Nephron progenitor cell (in vitro differentiated cells): Measurements from ENCODE around the gene GATA5.
A peak's percentile ranks its signal among the peaks of the same experiment; 100 is the strongest.

Experiments
- DNase-seq: peaks from one replicate; pipeline ENCODE4 v3.0.0; 2021
- H3K27ac Mint-ChIP-seq: 2 replicates; pipeline ENCODE4 v1.8.0; 2021; ENCODE audit warnings: mild to moderate bottlenecking, moderate library complexity, mixed read lengths
- H3K27me3 Mint-ChIP-seq: 2 replicates; pipeline ENCODE4 v1.8.0; 2021; ENCODE audit warnings: mild to moderate bottlenecking, low read depth, mixed read lengths; ENCODE audit not compliant: poor library complexity
- H3K36me3 Mint-ChIP-seq: 2 replicates; pipeline ENCODE4 v1.8.0; 2021; ENCODE audit warnings: low read depth, mixed read lengths
- H3K4me1 Mint-ChIP-seq: 2 replicates; pipeline ENCODE4 v1.8.0; 2021; ENCODE audit warnings: mixed read lengths
- H3K4me3 Mint-ChIP-seq: 2 replicates; pipeline ENCODE4 v1.8.0; 2021; ENCODE audit warnings: mild to moderate bottlenecking, moderate library complexity, mixed read lengths
- H3K9me3 Mint-ChIP-seq: 2 replicates; pipeline ENCODE4 v1.8.0; 2021; ENCODE audit warnings: mild to moderate bottlenecking, moderate library complexity, mixed read lengths
- TF ChIP-seq, protein P1 (sequence below): fragments of 200-600 bp; sonication (generic); IDR thresholded peaks from 2 replicates; pipeline ENCODE4 v1.5.0; 2021; ENCODE audit warnings: antibody characterized with exemption

Gene GATA5

GRCh38 chr20:62485062-62485700 lies 9.4 kb upstream of the GATA5 start:
- Mint-ChIP-seq H3K9me3 (no peaks in the 10 kb centered on the region), H3K4me1 (peaks cover 61% of the 10 kb centered on the region), H3K27me3 (peaks cover 64% of the 10 kb centered on the region), H3K36me3 (no peaks in the 10 kb centered on the region), H3K27ac (no peak overlapping the region), H3K4me3 (peak overlapping the region; percentile 25)
- peak; percentile 46 for DNase-seq
- TF ChIP-seq, protein P1, sequence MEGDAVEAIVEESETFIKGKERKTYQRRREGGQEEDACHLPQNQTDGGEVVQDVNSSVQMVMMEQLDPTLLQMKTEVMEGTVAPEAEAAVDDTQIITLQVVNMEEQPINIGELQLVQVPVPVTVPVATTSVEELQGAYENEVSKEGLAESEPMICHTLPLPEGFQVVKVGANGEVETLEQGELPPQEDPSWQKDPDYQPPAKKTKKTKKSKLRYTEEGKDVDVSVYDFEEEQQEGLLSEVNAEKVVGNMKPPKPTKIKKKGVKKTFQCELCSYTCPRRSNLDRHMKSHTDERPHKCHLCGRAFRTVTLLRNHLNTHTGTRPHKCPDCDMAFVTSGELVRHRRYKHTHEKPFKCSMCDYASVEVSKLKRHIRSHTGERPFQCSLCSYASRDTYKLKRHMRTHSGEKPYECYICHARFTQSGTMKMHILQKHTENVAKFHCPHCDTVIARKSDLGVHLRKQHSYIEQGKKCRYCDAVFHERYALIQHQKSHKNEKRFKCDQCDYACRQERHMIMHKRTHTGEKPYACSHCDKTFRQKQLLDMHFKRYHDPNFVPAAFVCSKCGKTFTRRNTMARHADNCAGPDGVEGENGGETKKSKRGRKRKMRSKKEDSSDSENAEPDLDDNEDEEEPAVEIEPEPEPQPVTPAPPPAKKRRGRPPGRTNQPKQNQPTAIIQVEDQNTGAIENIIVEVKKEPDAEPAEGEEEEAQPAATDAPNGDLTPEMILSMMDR = no peak

DNA sequence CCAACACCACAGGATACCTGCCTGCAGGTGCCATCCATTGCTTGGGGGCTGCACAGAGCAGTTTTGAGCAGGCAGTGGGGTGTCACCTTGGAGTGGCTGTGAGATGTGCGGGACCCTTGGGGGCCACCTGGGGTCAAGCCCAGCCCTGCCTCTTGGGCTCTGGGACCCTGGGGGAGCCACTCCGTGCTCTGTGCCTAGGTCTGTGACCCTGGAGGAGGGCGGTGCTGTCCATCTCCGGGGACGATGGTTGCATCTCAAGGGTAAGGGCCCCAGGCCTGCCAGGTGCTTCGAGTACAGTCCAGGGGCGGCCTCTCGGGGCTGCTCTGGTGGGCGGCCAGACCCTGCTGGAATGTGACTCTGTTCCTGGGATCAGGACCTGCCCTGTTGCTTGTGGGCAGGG lies 8.7 kb upstream of the GATA5 start:
- H3K4me1 Mint-ChIP-seq = peaks cover 64% of the 10 kb centered on the region
- TF ChIP-seq, protein P1 = no peak
- H3K9me3 Mint-ChIP-seq = no peaks in the 10 kb centered on the region
- H3K27ac Mint-ChIP-seq = no peak overlapping the region
- peaks cover 71% of the 10 kb centered on the region for H3K27me3 Mint-ChIP-seq
- H3K36me3 Mint-ChIP-seq = no peaks in the 10 kb centered on the region
- H3K4me3 Mint-ChIP-seq = no peak overlapping the region
- DNase-seq = no peak

DNA sequence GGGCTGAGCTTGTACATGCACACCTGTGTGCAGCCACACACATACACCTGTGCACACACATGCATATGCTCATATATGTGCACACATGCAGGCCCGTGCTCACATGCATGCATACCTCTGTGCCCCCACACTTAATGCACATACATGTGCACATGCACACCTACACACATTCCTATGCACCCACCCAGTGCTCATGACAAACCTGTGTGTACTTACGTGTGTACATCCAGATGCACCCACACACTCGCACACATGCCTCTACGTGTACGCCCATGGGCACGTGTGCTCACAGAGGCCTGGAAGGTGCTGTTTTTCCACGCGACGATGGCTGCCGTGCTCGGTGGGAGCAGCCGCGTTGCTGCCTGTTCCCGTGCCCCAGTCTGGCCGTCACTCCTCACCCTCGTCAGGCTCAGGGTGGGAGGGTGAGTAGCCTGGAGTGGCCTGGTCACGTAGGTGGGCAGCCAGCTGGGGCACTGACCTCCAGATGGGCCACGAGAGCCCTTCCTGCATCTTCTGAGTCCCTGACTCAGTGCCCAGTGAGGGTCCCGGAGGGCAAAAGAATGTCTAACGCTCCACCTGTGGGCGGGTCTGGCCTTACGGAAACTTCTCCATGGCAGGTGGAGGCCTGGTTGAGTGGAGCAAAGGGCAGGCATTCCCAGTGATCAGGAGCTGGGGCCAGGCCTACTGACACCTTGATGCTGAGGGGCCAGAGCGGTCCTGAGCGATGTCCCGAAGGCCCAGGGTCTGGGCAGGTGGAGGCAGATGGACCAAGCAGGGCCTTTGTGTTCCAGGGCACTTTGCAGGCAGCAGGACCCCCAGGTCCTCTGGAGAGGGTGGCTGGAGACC lies 8.0 kb upstream of the GATA5 start:
- H3K9me3 Mint-ChIP-seq = no peaks in the 10 kb centered on the region
- H3K36me3 Mint-ChIP-seq = no peaks in the 10 kb centered on the region
- no peak overlapping the region for H3K4me3 Mint-ChIP-seq
- no peak overlapping the region for H3K27ac Mint-ChIP-seq
- peaks cover 75% of the 10 kb centered on the region for H3K27me3 Mint-ChIP-seq
- TF ChIP-seq, protein P1 = no peak
- peaks cover 68% of the 10 kb centered on the region for H3K4me1 Mint-ChIP-seq
- DNase-seq = no peak

DNA sequence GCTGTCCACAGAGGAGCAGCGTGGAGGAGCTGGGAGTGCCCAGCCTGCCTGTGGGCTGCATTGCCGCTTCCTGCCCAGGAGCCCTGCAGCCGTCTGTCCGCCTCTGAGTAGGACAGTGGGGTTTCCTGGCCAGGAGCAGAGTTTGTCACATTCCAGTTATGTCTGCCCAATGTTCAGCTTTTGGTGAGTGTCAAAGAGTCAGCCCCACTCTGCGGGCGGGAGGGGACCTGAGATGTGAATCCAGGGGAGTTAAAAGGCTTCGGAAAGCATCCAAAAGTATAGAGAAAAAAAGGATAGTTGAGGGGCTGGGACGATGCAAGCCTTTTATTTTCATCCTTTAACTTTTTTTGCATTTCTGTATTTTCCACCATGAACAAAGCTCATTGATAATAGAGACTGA lies 7.2 kb upstream of the GATA5 start:
- Mint-ChIP-seq H3K4me3 (peak overlapping the region; percentile 45), H3K4me1 (peaks cover 67% of the 10 kb centered on the region), H3K36me3 (no peaks in the 10 kb centered on the region), H3K9me3 (no peaks in the 10 kb centered on the region), H3K27me3 (peaks cover 75% of the 10 kb centered on the region), H3K27ac (no peak overlapping the region)
- TF ChIP-seq, protein P1 = no peak
- no peak for DNase-seq

DNA sequence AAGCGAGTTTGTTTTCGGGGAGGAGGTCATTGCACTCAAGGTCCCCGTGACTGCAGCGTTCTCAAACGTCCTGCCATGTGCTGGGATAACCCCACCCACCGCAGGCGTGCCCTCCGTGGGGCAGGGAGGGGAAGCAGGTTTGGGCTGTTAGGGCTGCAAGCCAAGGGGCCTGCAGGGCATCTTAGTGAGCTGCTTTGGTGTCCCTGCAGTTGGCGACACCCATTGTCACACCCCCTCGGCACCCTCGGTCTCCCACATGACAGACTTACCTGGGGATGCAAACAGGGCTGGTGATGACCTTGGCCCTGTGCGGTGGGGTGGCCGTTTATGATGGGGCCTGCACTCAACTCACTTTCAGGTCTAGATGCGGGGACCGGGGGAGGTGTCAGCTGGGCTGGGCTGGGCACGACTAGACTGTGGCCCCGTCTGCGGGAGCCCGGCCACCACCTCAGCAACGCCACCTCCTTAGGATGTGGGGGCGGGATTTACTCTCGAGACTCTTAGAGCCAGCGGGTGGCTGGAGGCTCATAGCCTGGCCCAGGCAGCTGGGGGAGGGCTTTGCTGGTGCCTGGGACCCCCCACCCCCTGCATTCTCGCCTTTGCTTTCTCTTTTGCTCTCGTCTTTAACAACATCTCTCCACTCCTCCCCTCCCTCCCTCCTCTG lies 6.5 kb upstream of the GATA5 start:
- TF ChIP-seq, protein P1 = no peak
- DNase-seq = no peak
- Mint-ChIP-seq H3K27me3 (peaks cover 80% of the 10 kb centered on the region), H3K36me3 (no peaks in the 10 kb centered on the region), H3K4me1 (peaks cover 71% of the 10 kb centered on the region), H3K9me3 (no peaks in the 10 kb centered on the region), H3K27ac (no peak overlapping the region), H3K4me3 (peak overlapping the region; percentile 45)
